DND-41 (cell line): ENCODE data around the gene ATP5F1D.

ENCODE experiments used
- ATAC-seq: fragments of 200-7000 bp; cut with Tn5 transposase; 3 replicates; pipeline ENCODE4 v1.9.1; 2021; ENCODE audit warnings: low read depth; ENCODE audit not compliant: insufficient read depth
- DNase-seq: peaks from one replicate; pipeline ENCODE4 v3.0.0-alpha.2; 2020
- H2AFZ ChIP-seq: 2 replicates; pipeline ENCODE4 v1.6.0; 2012; ENCODE audit warnings: low read depth, low read length
- H3K27ac ChIP-seq: 2 replicates; pipeline ENCODE4 v1.5.1; 2012; ENCODE audit warnings: low read length, inconsistent platforms
- H3K27me3 ChIP-seq: fragments of 200-600 bp; sonication (generic); 2 replicates; pipeline ENCODE4 v1.6.0; 2012; ENCODE audit warnings: low read length, mild to moderate bottlenecking, inconsistent platforms; ENCODE audit not compliant: insufficient read depth, poor library complexity
- H3K36me3 ChIP-seq: 2 replicates; pipeline ENCODE4 v1.5.1; 2012; ENCODE audit warnings: low read length, inconsistent platforms; ENCODE audit not compliant: insufficient read depth
- H3K4me1 ChIP-seq: 2 replicates; pipeline ENCODE4 v1.5.1; 2012; ENCODE audit warnings: mild to moderate bottlenecking, low read length; ENCODE audit not compliant: insufficient read depth
- H3K4me2 ChIP-seq: 2 replicates; pipeline ENCODE4 v1.6.0; 2012; ENCODE audit warnings: mild to moderate bottlenecking, moderate library complexity, low read length, inconsistent platforms; ENCODE audit not compliant: insufficient read depth
- H3K4me3 ChIP-seq, 2 experiments: fragments of 200-600 bp in 1 of 2; shearing (Covaris generic) in 1 of 2; 2 replicates each; pipeline ENCODE4 v1.5.1; 2012 to 2016; ENCODE audit warnings: inconsistent platforms in 2 of 2, low read length in 2 of 2, mild to moderate bottlenecking in 2 of 2, low read depth in 1 of 2, moderate library complexity in 1 of 2
- H3K79me2 ChIP-seq: 2 replicates; pipeline ENCODE4 v1.6.0; 2012; ENCODE audit warnings: low read length, inconsistent platforms; ENCODE audit not compliant: insufficient read depth
- H3K9ac ChIP-seq: 2 replicates; pipeline ENCODE4 v1.6.0; 2012; ENCODE audit warnings: low read depth, mild to moderate bottlenecking, inconsistent platforms, low read length, moderate library complexity
- H3K9me3 ChIP-seq: 2 replicates; pipeline ENCODE4 v1.5.1; 2012; ENCODE audit warnings: low read length, moderate library complexity, mild to moderate bottlenecking, inconsistent platforms; ENCODE audit not compliant: insufficient read depth, severe bottlenecking
- H4K20me1 ChIP-seq: 2 replicates; pipeline ENCODE4 v1.6.0; 2012; ENCODE audit warnings: low read length; ENCODE audit not compliant: insufficient read depth
- CTCF ChIP-seq: IDR thresholded peaks from 2 replicates; pipeline ENCODE4 v1.5.1; 2012; ENCODE audit warnings: borderline replicate concordance, low read length, moderate library complexity, mild to moderate bottlenecking; ENCODE audit not compliant: poor library complexity, severe bottlenecking; ENCODE audit errors: extremely low read depth
- EZH2 ChIP-seq: IDR thresholded peaks from 3 replicates; pipeline ENCODE4 v1.6.1; 2012; ENCODE audit warnings: borderline replicate concordance, low read depth, mild to moderate bottlenecking, moderate library complexity, low read length, inconsistent platforms; ENCODE audit not compliant: severe bottlenecking

ATP5F1D gene

GRCh38 chr19:1249990-1250436 is 8.5 kb downstream of the ATP5F1D start:
- no peaks in the 10 kb centered on the region for H3K27me3 ChIP-seq
- no peak for TF ChIP-seq EZH2
- no peak for TF ChIP-seq CTCF
- peaks cover 48% of the 10 kb centered on the region for H3K79me2 ChIP-seq
- H3K4me2 ChIP-seq: peak overlapping the region; percentile 77
- peaks cover 27% of the 10 kb centered on the region for H3K36me3 ChIP-seq
- DNase-seq (no peak), ATAC-seq (no peak)
- H3K4me1 ChIP-seq: peaks cover 47% of the 10 kb centered on the region
- H2AFZ ChIP-seq: peak overlapping the region; percentile 30; the same call in 1 of the 2 replicates
- peak overlapping the region; percentile 87 for H3K27ac ChIP-seq
- peak overlapping the region; percentile 96 for H3K9ac ChIP-seq
- H3K4me3 ChIP-seq: peak overlapping the region; percentile 87 to 93
- peaks cover 38% of the 10 kb centered on the region for H4K20me1 ChIP-seq
- H3K9me3 ChIP-seq: no peaks in the 10 kb centered on the region

- H3K79me2 ChIP-seq: peaks cover 52% of the 10 kb centered on the region
- peaks cover 47% of the 10 kb centered on the region for H3K4me1 ChIP-seq
- DNase-seq (peak; percentile 78), ATAC-seq (peak; percentile 6; the same call in 1 of the 3 replicates)
- peak overlapping the region; percentile 96 for H3K9ac ChIP-seq
- H3K9me3 ChIP-seq: no peaks in the 10 kb centered on the region
- peaks cover 44% of the 10 kb centered on the region for H4K20me1 ChIP-seq
- H3K27me3 ChIP-seq: no peaks in the 10 kb centered on the region
- peak overlapping the region; percentile 87 for H3K27ac ChIP-seq
- H3K36me3 ChIP-seq: peaks cover 31% of the 10 kb centered on the region
- H3K4me2 ChIP-seq: peak overlapping the region; percentile 77
- TF ChIP-seq CTCF (peak; percentile 7), EZH2 (no peak)
- H3K4me3 ChIP-seq: peak overlapping the region; percentile 87 to 93
- peak overlapping the region; percentile 44; the same call in 1 of the 2 replicates for H2AFZ ChIP-seq
Measured at GRCh38 chr19:1250437-1251260, 9.1 kb downstream of the ATP5F1D start.

- Histone ChIP-seq H3K27ac (peak overlapping the region; percentile 87), H3K79me2 (peaks cover 54% of the 10 kb centered on the region), H3K9ac (peak overlapping the region; percentile 96), H2AFZ (no peak overlapping the region), H3K36me3 (peaks cover 38% of the 10 kb centered on the region), H3K9me3 (no peaks in the 10 kb centered on the region), H3K4me1 (peaks cover 49% of the 10 kb centered on the region), H3K4me3 (peak overlapping the region; percentile 87 to 93), H3K27me3 (no peaks in the 10 kb centered on the region), H4K20me1 (peaks cover 50% of the 10 kb centered on the region), H3K4me2 (peak overlapping the region; percentile 77)
- ATAC-seq: peak; percentile 25
- peak; percentile 83 for DNase-seq
- TF ChIP-seq EZH2 (no peak), CTCF (no peak)
Measured at GRCh38 chr19:1251330-1252220, 10.0 kb downstream of the ATP5F1D start.
